Left hindlimb (tissue), 1 donor: ENCODE data around the gene SRSF3.
"Not testable (repeated sequence)": the region's sequence is repeated elsewhere in the genome, so short reads cannot be mapped to it uniquely, and the experiment has no call there.

ENCODE experiments used
- DNase-seq: peaks from one replicate; pipeline ENCODE4 v3.0.0-alpha.2; 2018

SRSF3 gene

GRCh38 chr6:36594029-36594815, at the start of gene SRSF3:
SRSF3 (plus strand) TSS chr6:36594362; CDS start chr6:36596763, 2,401 bp downstream.
- DNase-seq: peak; percentile 98

- no peak for DNase-seq
Observed at GRCh38 chr6:36545767-36546307, 48.3 kb upstream of the SRSF3 start.

- DNase-seq: no peak
Observed at GRCh38 chr6:36546308-36546919, 47.7 kb upstream of the SRSF3 start.

- DNase-seq: peak; percentile 95
Observed at GRCh38 chr6:36546920-36547645, 47.1 kb upstream of the SRSF3 start, which contains the start of gene STK38. STK38 (minus strand) TSS chr6:36547479; CDS start chr6:36540202, 7,277 bp downstream.

- no peak for DNase-seq
Observed at GRCh38 chr6:36547646-36548400, 46.3 kb upstream of the SRSF3 start.

GRCh38 chr6:36548401-36548743, 45.8 kb upstream of the SRSF3 start:
- DNase-seq: no peak

- DNase-seq: no peak
Observed at GRCh38 chr6:36550473-36551000, 43.6 kb upstream of the SRSF3 start.

- DNase-seq: no peak
Observed at GRCh38 chr6:36555750-36556252, 38.4 kb upstream of the SRSF3 start.

GRCh38 chr6:36556281-36556680, 37.9 kb upstream of the SRSF3 start:
- DNase-seq: no peak

GRCh38 chr6:36559011-36559793, 35.0 kb upstream of the SRSF3 start:
- no peak for DNase-seq

GRCh38 chr6:36560822-36561221, 33.3 kb upstream of the SRSF3 start:
- DNase-seq: no peak

- DNase-seq: no peak
Observed at GRCh38 chr6:36563237-36563927, 30.8 kb upstream of the SRSF3 start.

GRCh38 chr6:36563928-36564284, 30.3 kb upstream of the SRSF3 start:
- DNase-seq: no peak

GRCh38 chr6:36566418-36566905, 27.7 kb upstream of the SRSF3 start:
- no peak for DNase-seq

GRCh38 chr6:36570264-36570663, 23.9 kb upstream of the SRSF3 start:
- no peak for DNase-seq

GRCh38 chr6:36571122-36572043, 22.8 kb upstream of the SRSF3 start:
- DNase-seq: no peak

GRCh38 chr6:36572353-36573311, 21.5 kb upstream of the SRSF3 start:
- DNase-seq: not testable (repeated sequence)

- no peak for DNase-seq
Observed at GRCh38 chr6:36574679-36575078, 19.5 kb upstream of the SRSF3 start.
